Measurements from ENCODE around the gene GARIN5B. TPM values are rescaled to one million over a fixed set of nuclear protein-coding genes. Genes with fewer than 3 reads are reported as not detected.

Gene GARIN5B
- total and polyA plus RNA-seq, 2 experiments from 2014 or later, result not detected

DNA sequence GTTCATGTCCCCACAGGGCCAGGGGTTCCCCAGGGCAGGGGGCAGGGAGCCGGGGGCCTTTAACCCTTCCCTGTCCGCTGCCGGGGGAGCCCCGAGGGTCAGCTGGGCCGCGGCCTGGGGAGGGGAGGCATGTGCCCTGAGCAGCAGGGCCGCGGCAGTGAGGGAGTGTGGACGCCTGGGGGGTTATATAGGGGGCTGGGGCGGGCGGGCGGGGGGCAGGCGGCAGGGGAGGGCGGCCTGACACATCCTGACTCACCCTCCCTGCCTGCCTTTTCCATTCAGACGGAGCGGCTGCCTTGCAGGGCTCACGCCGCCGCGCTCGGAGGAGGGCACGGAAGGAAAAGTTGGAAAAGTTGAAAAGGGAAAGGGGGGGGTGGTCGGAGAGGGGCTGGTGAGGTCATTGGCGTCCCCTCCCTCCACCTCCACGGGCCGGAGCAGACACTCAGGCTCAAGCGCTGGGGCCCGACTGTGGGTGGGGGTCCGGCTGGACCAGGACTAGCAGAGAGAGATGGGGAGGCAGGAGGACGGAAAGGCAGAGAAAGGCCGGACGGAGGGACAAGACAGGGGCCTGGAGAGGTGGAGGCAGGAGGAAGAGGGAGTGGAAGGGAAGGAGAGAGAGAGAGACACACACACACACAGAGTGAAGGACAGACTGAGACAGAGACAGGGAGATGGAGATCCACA, 7.4 kb upstream of the GARIN5B start, which contains the start of gene IL11:
Gene IL11 (minus strand): TSS at position 159 of the 684 bp plus-strand sequence. CDS start 153 bp downstream, at position 6.
- H3K4me3 ChIP-seq, result peak within 1 kb of the TSS; percentile 70
- H3K27me3 ChIP-seq (ENCODE audit: insufficient read depth), result peaks cover 68% of the 10 kb centered on the region
- H3K27ac ChIP-seq (ENCODE audit: low read depth), result no peak within 1 kb of the TSS
- peaks cover 28% of the 10 kb centered on the region for H3K4me1 ChIP-seq (ENCODE audit: insufficient read depth)
- H2AFZ ChIP-seq, result peak within 1 kb of the TSS; percentile 90
- TF ChIP-seq EZH2 (IDR thresholded peaks at IDR 0.05; ENCODE audit: low read depth, unreplicated experiment) (peak; percentile 65), POLR2AphosphoS5 (IDR thresholded peaks at IDR 0.05; ENCODE audit: low read depth) (0 out of 2 replicates have a peak, but pooled peaks have one; percentile 15), EZH2phosphoT487 (IDR thresholded peaks at IDR 0.05; ENCODE audit: unreplicated experiment) (no peak), CREB1 (CRISPR knock-in tag; IDR thresholded peaks at IDR 0.05; ENCODE audit: low read depth) (no peak)
- H3F3A ChIP-seq (replicated peaks; ENCODE audit: low read depth), result 0 out of 2 replicates have a peak, but pooled peaks cover 12% of the 10 kb centered on the region
- Mint-ChIP-seq H3K36me3 (ENCODE audit: low read depth) (no peaks in the 10 kb centered on the region; the same call in 2 of the 3 replicates), H3K4me3 (peak within 1 kb of the TSS; percentile 81), H3K27me3 (ENCODE audit: insufficient read depth, low read depth, poor library complexity) (peaks cover 63% of the 10 kb centered on the region), H3K9me3 (no peaks in the 10 kb centered on the region; the same call in 1 of the 3 replicates), H3K4me1 (peaks cover 35% of the 10 kb centered on the region), H3K27ac (no peak within 1 kb of the TSS)
- DNase-seq (ENCODE audit: low spot score), result no peak
- peak within 1 kb of the TSS; percentile 90 for H3K4me2 ChIP-seq
- no peaks in the 10 kb centered on the region for H3K9me2 ChIP-seq (ENCODE audit: insufficient read depth)
- no peaks in the 10 kb centered on the region for H4K20me1 ChIP-seq (replicated peaks; ENCODE audit: insufficient read depth)
- peak; percentile 15 for ATAC-seq
- H3K36me3 ChIP-seq (ENCODE audit: insufficient read depth), result no peaks in the 10 kb centered on the region
- no peaks in the 10 kb centered on the region for H3K79me2 ChIP-seq (replicated peaks; ENCODE audit: insufficient read depth)

DNA sequence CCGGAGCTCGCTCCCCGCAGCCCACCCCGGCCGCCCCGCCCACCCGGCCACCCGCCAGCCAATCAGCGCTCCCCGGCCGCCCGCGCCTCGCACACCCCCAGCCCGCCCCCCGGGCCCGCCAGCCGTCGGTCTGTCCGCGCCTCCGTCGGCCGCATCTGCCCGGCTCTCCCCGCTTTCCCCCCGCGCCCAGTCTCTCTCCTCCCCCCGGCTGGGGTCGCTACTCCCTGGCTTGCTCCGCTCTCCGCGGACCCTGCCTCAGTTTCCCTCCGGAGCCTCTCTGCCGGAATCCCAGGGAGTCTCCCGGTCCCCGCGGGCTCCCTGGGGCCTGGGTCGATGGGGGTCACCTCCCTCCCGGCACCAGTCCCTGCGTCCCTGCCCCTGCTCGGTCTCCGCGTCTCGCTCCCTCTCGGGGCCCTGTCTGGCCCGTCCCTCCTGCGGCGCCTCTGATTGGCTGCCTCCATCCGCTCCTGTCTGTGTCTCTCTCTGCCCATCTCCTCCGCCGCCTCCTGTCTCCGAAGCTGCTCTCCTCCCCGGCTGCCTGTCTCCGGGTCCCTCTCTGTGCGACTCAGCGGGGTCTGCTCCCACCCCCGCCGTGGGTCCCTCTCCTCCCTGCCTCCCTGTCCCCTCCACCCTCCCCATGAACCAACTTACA, 6.7 kb upstream of the GARIN5B start:
- Histone ChIP-seq H2AFZ (peak overlapping the region; percentile 90), H3K36me3 (ENCODE audit: insufficient read depth) (no peaks in the 10 kb centered on the region), H3K27ac (ENCODE audit: low read depth) (no peak overlapping the region), H3K4me1 (ENCODE audit: insufficient read depth) (peaks cover 25% of the 10 kb centered on the region), H3F3A (replicated peaks; ENCODE audit: low read depth) (0 out of 2 replicates have a peak, but pooled peaks cover 12% of the 10 kb centered on the region), H3K4me2 (peak overlapping the region; percentile 90), H3K9me2 (ENCODE audit: insufficient read depth) (no peaks in the 10 kb centered on the region), H3K79me2 (replicated peaks; ENCODE audit: insufficient read depth) (no peaks in the 10 kb centered on the region), H3K4me3 (peak overlapping the region; percentile 70), H4K20me1 (replicated peaks; ENCODE audit: insufficient read depth) (no peaks in the 10 kb centered on the region), H3K27me3 (ENCODE audit: insufficient read depth) (peaks cover 65% of the 10 kb centered on the region)
- peak; percentile 94 for DNase-seq (ENCODE audit: low spot score)
- ATAC-seq, result peak; percentile 73
- H3K27me3 Mint-ChIP-seq (ENCODE audit: insufficient read depth, low read depth, poor library complexity), result peaks cover 59% of the 10 kb centered on the region
- H3K9me3 Mint-ChIP-seq, result no peaks in the 10 kb centered on the region; the same call in 1 of the 3 replicates
- H3K36me3 Mint-ChIP-seq (ENCODE audit: low read depth), result no peaks in the 10 kb centered on the region; the same call in 2 of the 3 replicates
- H3K4me3 Mint-ChIP-seq, result peak overlapping the region; percentile 81
- H3K4me1 Mint-ChIP-seq, result peaks cover 34% of the 10 kb centered on the region
- H3K27ac Mint-ChIP-seq, result no peak overlapping the region
- TF ChIP-seq POLR2AphosphoS5 (IDR thresholded peaks at IDR 0.05; ENCODE audit: low read depth), result 0 out of 2 replicates have a peak, but pooled peaks have one; percentile 24
- TF ChIP-seq ZNF331 (CRISPR knock-in tag; IDR thresholded peaks at IDR 0.05; ENCODE audit: low read depth), result no peak

DNA sequence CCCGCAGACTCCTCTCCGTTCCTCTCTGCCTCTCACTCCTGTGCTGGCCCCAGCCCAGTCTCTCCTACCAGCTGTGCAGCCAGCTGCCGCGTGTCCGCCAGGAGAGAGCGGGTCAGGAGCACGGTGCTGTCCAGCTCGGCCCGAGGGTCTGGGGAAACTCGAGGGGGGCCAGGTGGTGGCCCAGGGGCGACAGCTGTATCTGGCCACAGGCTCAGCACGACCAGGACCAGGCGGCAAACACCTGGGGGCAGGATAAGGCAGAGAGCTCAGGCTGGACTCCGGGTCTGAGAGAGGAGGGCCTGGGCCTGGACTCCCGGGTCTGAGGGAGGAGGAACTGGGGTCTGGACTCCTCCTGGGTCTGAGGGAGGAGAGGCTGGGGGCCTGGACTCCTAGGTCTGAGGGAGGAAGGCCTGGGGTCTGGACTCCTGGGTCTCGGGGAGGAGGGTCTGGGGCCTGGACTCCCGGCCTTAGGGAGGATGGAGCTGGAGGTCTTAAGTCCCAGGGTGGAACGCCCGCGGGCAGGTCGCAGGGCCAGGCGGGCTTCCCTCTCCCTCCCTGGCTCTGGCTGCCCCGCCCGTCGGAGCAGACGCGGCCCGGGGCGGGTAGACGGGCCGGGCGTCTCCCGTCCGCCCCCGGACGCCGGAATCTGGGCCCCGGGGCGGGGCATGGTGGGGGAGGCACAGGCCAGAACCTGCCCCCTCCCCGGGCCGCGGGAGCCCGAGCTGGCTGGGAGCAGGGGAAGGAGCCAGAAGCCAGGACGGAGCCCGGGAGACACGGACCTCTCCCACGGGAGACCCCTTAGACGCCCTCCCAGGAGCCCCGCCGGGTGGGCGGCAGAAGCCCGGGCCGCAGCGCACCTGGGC, 5.9 kb upstream of the GARIN5B start:
- no peaks in the 10 kb centered on the region for H4K20me1 ChIP-seq (replicated peaks; ENCODE audit: insufficient read depth)
- peak; percentile 70 for DNase-seq (ENCODE audit: low spot score)
- peaks cover 30% of the 10 kb centered on the region for H3K4me1 Mint-ChIP-seq
- H3K4me2 ChIP-seq, result peak overlapping the region; percentile 79
- H3F3A ChIP-seq (replicated peaks; ENCODE audit: low read depth), result peaks cover 9% of the 10 kb centered on the region; the same call in 1 of the 2 replicates
- H3K36me3 ChIP-seq (ENCODE audit: insufficient read depth), result no peaks in the 10 kb centered on the region
- peaks cover 59% of the 10 kb centered on the region for H3K27me3 Mint-ChIP-seq (ENCODE audit: insufficient read depth, low read depth, poor library complexity)
- H3K9me2 ChIP-seq (ENCODE audit: insufficient read depth), result no peaks in the 10 kb centered on the region
- H3K79me2 ChIP-seq (replicated peaks; ENCODE audit: insufficient read depth), result no peaks in the 10 kb centered on the region
- no peaks in the 10 kb centered on the region; the same call in 2 of the 3 replicates for H3K36me3 Mint-ChIP-seq (ENCODE audit: low read depth)
- H3K27me3 ChIP-seq (ENCODE audit: insufficient read depth), result peaks cover 69% of the 10 kb centered on the region
- H3K4me3 Mint-ChIP-seq, result peak overlapping the region; percentile 38; the same call in 1 of the 3 replicates
- peaks cover 18% of the 10 kb centered on the region for H3K4me1 ChIP-seq (ENCODE audit: insufficient read depth)
- peak; percentile 26 for ATAC-seq
- peak overlapping the region; percentile 58 for H3K4me3 ChIP-seq
- H2AFZ ChIP-seq, result peak overlapping the region; percentile 52; the same call in 1 of the 2 replicates
- H3K27ac ChIP-seq (ENCODE audit: low read depth), result no peak overlapping the region
- H3K27ac Mint-ChIP-seq, result no peak overlapping the region
- no peaks in the 10 kb centered on the region; the same call in 1 of the 3 replicates for H3K9me3 Mint-ChIP-seq
- no peak for TF ChIP-seq JUNB (IDR thresholded peaks at IDR 0.05; ENCODE audit: unreplicated experiment)
